Smooth muscle cell (in vitro differentiated cells): ENCODE data around the gene RFX3. TPM values are rescaled to one million over a fixed set of nuclear protein-coding genes. Genes with fewer than 3 reads are reported as not detected.

Experiments
- DNase-seq: peaks from one replicate; lab custom pipeline; 2025; ENCODE audit not compliant: unreplicated experiment; lab: John Stamatoyannopoulos, UW
- H2AFZ ChIP-seq: fragments of 200-600 bp; sonication (generic); 2 replicates; pipeline ENCODE4 v1.6.0; 2016; ENCODE audit warnings: antibody characterized with exemption, low read depth, mild to moderate bottlenecking
- H3F3A ChIP-seq: fragments of 200-600 bp; sonication (generic); 2 replicates; pipeline ENCODE4 v1.6.0; 2017; ENCODE audit warnings: antibody characterized with exemption, low read depth
- H3K27ac ChIP-seq: fragments of 200-600 bp; sonication (generic); 2 replicates; pipeline ENCODE4 v1.5.1; 2016; ENCODE audit warnings: low read depth, mild to moderate bottlenecking
- H3K27me3 ChIP-seq: fragments of 200-600 bp; sonication (generic); 2 replicates; pipeline ENCODE4 v1.6.1; 2016; ENCODE audit warnings: low read depth, mild to moderate bottlenecking
- H3K36me3 ChIP-seq: fragments of 200-600 bp; sonication (generic); 2 replicates; pipeline ENCODE4 v1.5.1; 2016; ENCODE audit warnings: low read depth
- H3K4me1 ChIP-seq: fragments of 200-600 bp; sonication (generic); 2 replicates; pipeline ENCODE4 v1.5.1; 2016; ENCODE audit warnings: low read depth
- H3K4me2 ChIP-seq: fragments of 200-600 bp; sonication (generic); 2 replicates; pipeline ENCODE4 v1.6.0; 2016; ENCODE audit warnings: mild to moderate bottlenecking
- H3K4me3 ChIP-seq: fragments of 200-600 bp; sonication (generic); 2 replicates; pipeline ENCODE4 v1.5.1; 2016; ENCODE audit warnings: mild to moderate bottlenecking
- H3K79me2 ChIP-seq: fragments of 200-600 bp; sonication (generic); 2 replicates; pipeline ENCODE4 v1.6.0; 2016; ENCODE audit warnings: low read depth, mild to moderate bottlenecking
- H3K9ac ChIP-seq: fragments of 200-600 bp; sonication (generic); 2 replicates; pipeline ENCODE4 v1.6.0; 2016; ENCODE audit warnings: low read depth
- H3K9me3 ChIP-seq: fragments of 200-600 bp; sonication (generic); replicated peaks from 2 replicates; pipeline ENCODE4 v1.5.1; 2016; ENCODE audit warnings: low read depth
- H4K20me1 ChIP-seq: fragments of 200-600 bp; sonication (generic); 2 replicates; pipeline ENCODE4 v1.6.0; 2016; ENCODE audit warnings: low read depth
- CTCF ChIP-seq: fragments of 200-600 bp; sonication (generic); IDR thresholded peaks from 2 replicates; pipeline ENCODE4 v1.5.1; 2017; ENCODE audit warnings: borderline replicate concordance, mild to moderate bottlenecking, antibody characterized with exemption; ENCODE audit not compliant: insufficient read depth, poor library complexity, severe bottlenecking
- WGBS: methylation state at CpG from one replicate; pipeline ENCODE4 v1.1.7; 2016; ENCODE audit warnings: low lambda C conversion rate; 5-methylcytosine and 5-hydroxymethylcytosine counted together
- polyA plus RNA-seq: library from polyadenylated mRNA; unstranded; fragments of >200 nt; fragmentation: Nextera tagmentation; extraction: Ambion mirVana; gene quantifications from 2 replicates; pipeline ENCODE4 v1.2.1, GENCODE V29; 2016
- total RNA-seq: library from RNA; depleted of rRNA; stranded (reverse); fragments of >200 nt; gene quantifications from 2 replicates; pipeline ENCODE4 v1.2.3, GENCODE V29; 2014

The RFX3 gene
- total and polyA plus RNA-seq, 2 experiments from 2014 or later: 4.4 to 14.1 TPM

GRCh38 chr9:3553076-3553765 is 27.4 kb upstream of the RFX3 start:
- no peak for TF ChIP-seq CTCF
- H3K4me3 ChIP-seq: no peak overlapping the region
- no peaks in the 10 kb centered on the region for H3K36me3 ChIP-seq
- 84% methylated on average over 3 of the region's 3 CpGs for WGBS
- no peak for DNase-seq
- H3K4me1 ChIP-seq: no peaks in the 10 kb centered on the region
- H3K27ac ChIP-seq: no peak overlapping the region
- no peaks in the 10 kb centered on the region for H3K79me2 ChIP-seq
- no peak overlapping the region for H3K4me2 ChIP-seq
- no peak overlapping the region for H3K9ac ChIP-seq
- H3F3A ChIP-seq: no peaks in the 10 kb centered on the region
- H3K9me3 ChIP-seq: no peaks in the 10 kb centered on the region
- no peaks in the 10 kb centered on the region for H3K27me3 ChIP-seq
- H4K20me1 ChIP-seq: no peaks in the 10 kb centered on the region
- no peak overlapping the region for H2AFZ ChIP-seq

- H4K20me1 ChIP-seq: no peaks in the 10 kb centered on the region
- H3K4me1 ChIP-seq: no peaks in the 10 kb centered on the region
- no peaks in the 10 kb centered on the region for H3K79me2 ChIP-seq
- H3K4me2 ChIP-seq: no peak overlapping the region
- H3K27ac ChIP-seq: no peak overlapping the region
- H3K36me3 ChIP-seq: no peaks in the 10 kb centered on the region
- TF ChIP-seq CTCF: no peak
- no peak for DNase-seq
- no peaks in the 10 kb centered on the region for H3K27me3 ChIP-seq
- H3K4me3 ChIP-seq: no peak overlapping the region
- no peaks in the 10 kb centered on the region for H3K9me3 ChIP-seq
- H3K9ac ChIP-seq: no peak overlapping the region
- no peak overlapping the region for H2AFZ ChIP-seq
- no peaks in the 10 kb centered on the region for H3F3A ChIP-seq
Observed at GRCh38 chr9:3549225-3549624, 23.4 kb upstream of the RFX3 start.

GRCh38 chr9:3548648-3549047 is 22.8 kb upstream of the RFX3 start:
- no peaks in the 10 kb centered on the region for H3K27me3 ChIP-seq
- H3K4me3 ChIP-seq: no peak overlapping the region
- 88% methylated on average over 1 of the region's 1 CpG for WGBS
- H3K9ac ChIP-seq: no peak overlapping the region
- H3K4me1 ChIP-seq: no peaks in the 10 kb centered on the region
- no peaks in the 10 kb centered on the region for H3F3A ChIP-seq
- H2AFZ ChIP-seq: no peak overlapping the region
- no peaks in the 10 kb centered on the region for H3K36me3 ChIP-seq
- no peaks in the 10 kb centered on the region for H3K79me2 ChIP-seq
- H3K4me2 ChIP-seq: no peak overlapping the region
- H3K27ac ChIP-seq: no peak overlapping the region
- TF ChIP-seq CTCF: no peak
- H3K9me3 ChIP-seq: no peaks in the 10 kb centered on the region
- DNase-seq: no peak
- H4K20me1 ChIP-seq: no peaks in the 10 kb centered on the region

- no peaks in the 10 kb centered on the region for H3K9me3 ChIP-seq
- no peaks in the 10 kb centered on the region for H3K36me3 ChIP-seq
- H2AFZ ChIP-seq: no peak overlapping the region
- no peaks in the 10 kb centered on the region for H4K20me1 ChIP-seq
- no peak overlapping the region for H3K4me3 ChIP-seq
- no peaks in the 10 kb centered on the region for H3F3A ChIP-seq
- H3K9ac ChIP-seq: no peak overlapping the region
- DNase-seq: no peak
- peaks cover 5% of the 10 kb centered on the region for H3K4me1 ChIP-seq
- WGBS: 96% methylated on average over 1 of the region's 1 CpG
- no peak overlapping the region for H3K4me2 ChIP-seq
- no peak overlapping the region for H3K27ac ChIP-seq
- TF ChIP-seq CTCF: no peak
- no peaks in the 10 kb centered on the region for H3K79me2 ChIP-seq
- no peaks in the 10 kb centered on the region for H3K27me3 ChIP-seq
Observed at GRCh38 chr9:3541206-3541605, 15.4 kb upstream of the RFX3 start.
